ENCODE data around the gene RBL1.

DNA sequence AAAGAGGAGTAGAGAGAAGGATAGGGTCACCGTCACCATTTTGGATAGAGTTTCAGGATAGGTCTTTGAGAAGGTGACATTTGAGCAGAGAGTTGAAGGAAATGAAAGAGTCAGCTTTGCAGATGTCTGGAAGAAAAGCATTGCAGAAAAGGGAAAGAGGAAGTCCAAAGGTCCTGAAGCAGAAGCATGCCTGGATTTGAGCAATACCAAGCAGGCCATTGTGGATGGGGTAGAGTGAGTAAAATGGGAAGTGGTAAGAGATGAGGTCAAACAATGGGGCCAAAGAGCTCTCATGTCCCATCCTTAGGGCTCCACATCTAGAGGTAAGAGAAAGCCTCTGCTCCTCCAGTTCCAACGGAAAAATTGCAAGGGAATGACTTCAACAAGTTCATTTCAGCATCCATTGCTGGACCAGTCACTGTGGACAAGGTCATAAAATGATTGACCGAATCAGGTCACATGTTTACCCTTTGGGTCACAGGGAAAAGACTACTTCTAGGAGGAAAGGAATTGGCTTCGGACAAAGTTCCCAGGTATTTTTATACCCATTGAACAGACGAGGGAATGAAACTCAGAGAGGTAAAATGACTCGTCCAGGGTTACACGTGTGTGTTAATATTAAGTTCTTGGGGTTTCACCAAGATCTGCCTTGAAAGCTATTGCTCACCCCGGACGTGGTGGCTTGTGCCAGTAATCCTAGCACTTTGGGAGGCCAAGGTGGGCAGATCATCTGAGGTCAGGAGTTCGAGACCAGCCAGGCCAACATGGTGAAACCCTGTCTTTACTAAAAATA lies 137.7 kb downstream of the RBL1 start:
- TF ChIP-seq GATA2 (IDR thresholded peaks at IDR 0.05; ENCODE audit: low read depth, low read length): no peak
- TF ChIP-seq GATA3 (IDR thresholded peaks at IDR 0.05; ENCODE audit: low read depth, low read length): no peak

All from SH-SY5Y (cell line).